OCI-LY3 (cell line): ENCODE results near the gene GK.
"Not testable (repeated sequence)": the region's sequence is repeated elsewhere in the genome, so short reads cannot be mapped to it uniquely, and the experiment has no call there.

ENCODE experiments used
- H2AFZ ChIP-seq: fragments of 200-600, 300-600 bp; shearing (Covaris generic); 2 replicates; pipeline ENCODE4 v1.6.0; 2014; ENCODE audit warnings: antibody characterized with exemption, low read depth, low read length
- H3K27ac ChIP-seq: fragments of 200-600, 300-600 bp; sonication (generic); 2 replicates; pipeline ENCODE4 v1.5.1; 2014; ENCODE audit warnings: mild to moderate bottlenecking, low read length, moderate library complexity, mixed read lengths
- H3K27me3 ChIP-seq: fragments of 200-600, 300-600 bp; sonication (generic); 2 replicates; pipeline ENCODE4 v1.6.1; 2014; ENCODE audit warnings: low read depth, low read length, mixed read lengths
- H3K36me3 ChIP-seq: fragments of 200-600, 300-600 bp; sonication (generic); replicated peaks from 2 replicates; pipeline ENCODE3; 2014; ENCODE audit warnings: low read depth, low read length, mixed read lengths
- H3K4me1 ChIP-seq: fragments of 300-600, 200-600 bp; sonication (generic); 2 replicates; pipeline ENCODE4 v1.6.1; 2014; ENCODE audit warnings: low read length, mixed read lengths
- H3K4me2 ChIP-seq: fragments of 200-600, 300-600 bp; sonication (generic); 2 replicates; pipeline ENCODE4 v1.6.1; 2014; ENCODE audit warnings: low read length, mixed read lengths
- H3K4me3 ChIP-seq: fragments of 300-600, 200-600 bp; sonication (generic); 2 replicates; pipeline ENCODE4 v1.5.1; 2014; ENCODE audit warnings: antibody characterized with exemption, mild to moderate bottlenecking, low read length, moderate library complexity
- H3K79me2 ChIP-seq: fragments of 300-600, 200-600 bp; shearing (Covaris generic); 2 replicates; pipeline ENCODE4 v1.6.1; 2014; ENCODE audit warnings: mild to moderate bottlenecking, low read length, mixed read lengths
- H3K9ac ChIP-seq: fragments of 300-600, 200-600 bp; shearing (Covaris generic); 2 replicates; pipeline ENCODE4 v1.6.0; 2014; ENCODE audit warnings: mild to moderate bottlenecking, low read length, moderate library complexity
- H3K9me3 ChIP-seq: fragments of 200-600, 300-600 bp; shearing (Covaris generic); 2 replicates; pipeline ENCODE4 v1.6.1; 2014; ENCODE audit warnings: low read length, mixed read lengths; ENCODE audit not compliant: insufficient read depth
- H4K20me1 ChIP-seq: fragments of 200-600, 300-600 bp; sonication (generic); 2 replicates; pipeline ENCODE4 v1.6.1; 2016; ENCODE audit warnings: low read length, mixed read lengths; ENCODE audit not compliant: insufficient read depth
- EZH2phosphoT487 ChIP-seq: fragments of 200-600 bp; shearing (Covaris generic); IDR thresholded peaks from 2 replicates; pipeline ENCODE4 v1.6.1; 2018; ENCODE audit warnings: antibody characterized with exemption, mixed run types, low read depth
- TF ChIP-seq, protein P1 (sequence below): fragments of 200-600, 300-600 bp; sonication (generic); IDR thresholded peaks from 2 replicates; pipeline ENCODE4 v1.5.1; 2014; ENCODE audit warnings: antibody characterized with exemption, low read length, low read depth

Gene GK

DNA sequence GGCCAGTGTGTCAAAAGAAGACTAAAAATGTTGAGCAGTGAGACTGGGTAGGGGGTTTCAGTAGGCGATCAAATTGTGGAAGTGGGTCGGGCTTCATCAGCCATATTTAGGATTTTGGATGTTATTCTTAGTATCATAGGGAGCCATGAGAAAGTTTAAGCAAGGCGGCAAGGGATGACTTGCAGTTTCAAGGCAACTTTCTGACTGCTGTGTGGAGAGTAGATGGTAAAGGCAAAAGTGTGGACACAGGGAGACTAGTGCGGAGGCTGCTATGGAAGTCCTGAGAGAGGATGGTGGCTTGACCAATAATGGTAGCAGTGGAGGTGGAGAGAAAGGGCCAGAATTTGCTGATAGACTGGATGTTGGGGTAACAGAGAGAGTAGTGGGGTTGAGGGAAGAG lies 15.4 kb downstream of the GK start:
- no peak overlapping the region for H2AFZ ChIP-seq

GRCh38 chrX:30671189-30671588 lies 18.0 kb downstream of the GK start:
- not testable (repeated sequence) for H3K4me3 ChIP-seq

More for the DNA sequence above, 15.4 kb downstream of the GK start:
- H3K27ac ChIP-seq = no peak overlapping the region
- no peak for TF ChIP-seq EZH2phosphoT487
- H3K9me3 ChIP-seq = no peaks in the 10 kb centered on the region
- no peaks in the 10 kb centered on the region for H3K4me1 ChIP-seq
- no peak overlapping the region for H3K4me2 ChIP-seq
- no peaks in the 10 kb centered on the region for H4K20me1 ChIP-seq
- H3K9ac ChIP-seq = no peak overlapping the region
- H3K36me3 ChIP-seq = peaks cover 19% of the 10 kb centered on the region
- no peaks in the 10 kb centered on the region for H3K79me2 ChIP-seq
- no peaks in the 10 kb centered on the region for H3K27me3 ChIP-seq
- no peak overlapping the region for H3K4me3 ChIP-seq

DNA sequence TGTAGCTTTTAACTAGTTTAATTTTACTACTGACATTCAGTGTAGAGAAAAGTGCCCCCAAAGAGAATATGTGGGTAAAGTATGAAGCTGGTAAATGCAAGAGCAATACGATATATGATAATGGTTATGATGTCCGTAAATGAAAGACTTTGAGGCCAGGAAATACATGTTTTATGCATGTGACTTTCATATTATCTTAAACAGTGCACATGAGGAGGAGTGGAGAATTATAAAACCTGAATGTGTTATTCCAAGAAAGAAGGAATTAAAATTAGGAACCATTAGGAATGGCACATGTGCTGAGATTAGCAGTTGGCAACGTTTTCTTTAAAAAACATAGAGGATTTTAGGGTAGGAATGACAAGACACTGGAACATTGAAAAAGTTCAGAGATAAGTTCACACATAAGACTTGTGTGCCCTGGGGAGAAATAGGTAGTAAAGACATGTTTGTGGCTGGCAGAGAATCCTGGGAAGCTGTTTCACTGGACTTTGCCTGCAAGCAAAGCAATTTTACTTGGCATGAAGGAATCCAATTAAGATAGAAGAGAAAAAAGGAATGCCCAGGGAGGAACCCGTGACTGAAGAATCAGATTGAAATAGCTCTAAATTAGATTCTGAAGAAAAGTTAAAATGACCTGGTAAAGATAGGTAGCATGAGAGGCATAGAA lies 20.0 kb downstream of the GK start:
- Histone ChIP-seq H3K4me2 (no peak overlapping the region), H4K20me1 (no peaks in the 10 kb centered on the region), H3K4me3 (no peak overlapping the region), H3K36me3 (peaks cover 15% of the 10 kb centered on the region), H3K27me3 (no peaks in the 10 kb centered on the region), H3K27ac (no peak overlapping the region), H2AFZ (no peak overlapping the region), H3K9ac (no peak overlapping the region), H3K4me1 (no peaks in the 10 kb centered on the region), H3K79me2 (no peaks in the 10 kb centered on the region), H3K9me3 (no peaks in the 10 kb centered on the region)
- TF ChIP-seq EZH2phosphoT487 = no peak
- TF ChIP-seq, protein P1, sequence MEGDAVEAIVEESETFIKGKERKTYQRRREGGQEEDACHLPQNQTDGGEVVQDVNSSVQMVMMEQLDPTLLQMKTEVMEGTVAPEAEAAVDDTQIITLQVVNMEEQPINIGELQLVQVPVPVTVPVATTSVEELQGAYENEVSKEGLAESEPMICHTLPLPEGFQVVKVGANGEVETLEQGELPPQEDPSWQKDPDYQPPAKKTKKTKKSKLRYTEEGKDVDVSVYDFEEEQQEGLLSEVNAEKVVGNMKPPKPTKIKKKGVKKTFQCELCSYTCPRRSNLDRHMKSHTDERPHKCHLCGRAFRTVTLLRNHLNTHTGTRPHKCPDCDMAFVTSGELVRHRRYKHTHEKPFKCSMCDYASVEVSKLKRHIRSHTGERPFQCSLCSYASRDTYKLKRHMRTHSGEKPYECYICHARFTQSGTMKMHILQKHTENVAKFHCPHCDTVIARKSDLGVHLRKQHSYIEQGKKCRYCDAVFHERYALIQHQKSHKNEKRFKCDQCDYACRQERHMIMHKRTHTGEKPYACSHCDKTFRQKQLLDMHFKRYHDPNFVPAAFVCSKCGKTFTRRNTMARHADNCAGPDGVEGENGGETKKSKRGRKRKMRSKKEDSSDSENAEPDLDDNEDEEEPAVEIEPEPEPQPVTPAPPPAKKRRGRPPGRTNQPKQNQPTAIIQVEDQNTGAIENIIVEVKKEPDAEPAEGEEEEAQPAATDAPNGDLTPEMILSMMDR = no peak

More at GRCh38 chrX:30671189-30671588, 18.0 kb downstream of the GK start:
- peaks cover 16% of the 10 kb centered on the region for H3K36me3 ChIP-seq
- not testable (repeated sequence) for H3K4me1 ChIP-seq, H3K79me2 ChIP-seq, H3K9me3 ChIP-seq, H3K9ac ChIP-seq, H3K4me2 ChIP-seq, H3K27ac ChIP-seq, H2AFZ ChIP-seq, H3K27me3 ChIP-seq, H4K20me1 ChIP-seq

GRCh38 chrX:30673884-30674598 lies 20.8 kb downstream of the GK start:
- no peaks in the 10 kb centered on the region for H3K79me2 ChIP-seq
- H3K4me3 ChIP-seq = no peak overlapping the region
- no peak overlapping the region for H3K9ac ChIP-seq
- no peaks in the 10 kb centered on the region for H4K20me1 ChIP-seq
- H3K27me3 ChIP-seq = no peaks in the 10 kb centered on the region
- TF ChIP-seq, protein P1 = no peak
- TF ChIP-seq EZH2phosphoT487 = no peak
- H3K36me3 ChIP-seq = peaks cover 12% of the 10 kb centered on the region
- no peak overlapping the region for H3K4me2 ChIP-seq
- no peak overlapping the region for H2AFZ ChIP-seq
- no peaks in the 10 kb centered on the region for H3K4me1 ChIP-seq
- no peak overlapping the region for H3K27ac ChIP-seq
- H3K9me3 ChIP-seq = no peaks in the 10 kb centered on the region

- H4K20me1 ChIP-seq = no peaks in the 10 kb centered on the region
These were observed 21.6 kb downstream of the GK start for GRCh38 chrX:30674799-30675198.

More at GRCh38 chrX:30674799-30675198, 21.6 kb downstream of the GK start:
- Histone ChIP-seq H3K9ac (no peak overlapping the region), H3K4me2 (no peak overlapping the region), H3K79me2 (no peaks in the 10 kb centered on the region), H3K27ac (no peak overlapping the region), H3K36me3 (peaks cover 12% of the 10 kb centered on the region), H2AFZ (no peak overlapping the region), H3K27me3 (no peaks in the 10 kb centered on the region), H3K9me3 (no peaks in the 10 kb centered on the region), H3K4me1 (no peaks in the 10 kb centered on the region), H3K4me3 (no peak overlapping the region)
- no peak for TF ChIP-seq EZH2phosphoT487
- TF ChIP-seq, protein P1 = no peak
